ENCODE results near the gene FOXF2. TPM values are rescaled to one million over a fixed set of nuclear protein-coding genes. Genes with fewer than 3 reads are reported as not detected.

FOXF2 gene
- total and polyA plus RNA-seq, 2 donors (not counting 3 experiments of a cell fraction or from before 2014, with no cell fraction given): not detected

GRCh38 chr6:1394514-1395463, 5.4 kb downstream of the FOXF2 start:
- H3K4me2 ChIP-seq (ENCODE audit: insufficient read depth, low read length): no peak overlapping the region
- H3K9ac ChIP-seq (replicated peaks; ENCODE audit: extremely low read depth, insufficient read depth, low read length): no peak overlapping the region
- CTCF ChIA-PET: interaction anchor here (2.4 to 2.6 kb wide), 2 partner anchors 596 to 802 kb away, joined by 18 to 53 read pairs; no protein-coding TSS in a partner anchor
- no peaks in the 10 kb centered on the region for H3K79me2 ChIP-seq (ENCODE audit: control insufficient read depth, insufficient read depth, low read length)
- no peaks in the 10 kb centered on the region for H4K20me1 ChIP-seq (replicated peaks; ENCODE audit: control insufficient read depth, extremely low read depth, insufficient read depth, low read length)
- dilution Hi-C loops (cut with MboI; ENCODE audit: extremely low pct_ligation_motif_present, low sequenced_read_pairs): no loop called here
- H2AFZ ChIP-seq (ENCODE audit: low read depth, low read length): no peak overlapping the region
- intact Hi-C loops (cut with micrococcal nuclease): no loop called here
- POLR2A ChIA-PET: no interaction called here
- H3K9me1 ChIP-seq (replicated peaks; ENCODE audit: control insufficient read depth, extremely low read depth, insufficient read depth, low read length): no peaks in the 10 kb centered on the region
- H3K4me1 ChIP-seq (ENCODE audit: control insufficient read depth, extremely low read depth, insufficient read depth, low read length): no peaks in the 10 kb centered on the region
- BruUV-seq (replicated peaks): no TSS peak
- no peaks in the 10 kb centered on the region for H3K36me3 ChIP-seq (ENCODE audit: control insufficient read depth in 2 of 2, extremely low read depth in 1 of 2, insufficient read depth in 2 of 2, low read length in 2 of 2)
- H3K27ac ChIP-seq (ENCODE audit: insufficient read depth, low read depth, low read length): no peak overlapping the region
- TF ChIP-seq CTCF (IDR thresholded peaks at IDR 0.05; ENCODE audit: extremely low read depth in 1 of 2, insufficient read depth in 1 of 2, low read depth in 1 of 2, low read length in 2 of 2) (no peak), FOS (IDR thresholded peaks at IDR 0.05; ENCODE audit: borderline replicate concordance, insufficient read depth, low read length) (no peak), POLR2A (IDR thresholded peaks at IDR 0.05; ENCODE audit: low read depth, low read length) (no peak), GATA2 (IDR thresholded peaks at IDR 0.05; ENCODE audit: insufficient read depth, insufficient read length, low read depth, low read length) (no peak), MYC (IDR thresholded peaks at IDR 0.05; ENCODE audit: low read depth, low read length) (no peak), POLR2AphosphoS5 (IDR thresholded peaks at IDR 0.05; ENCODE audit: insufficient read depth, low read depth, low read length) (no peak), JUN (IDR thresholded peaks at IDR 0.05; ENCODE audit: borderline replicate concordance, insufficient read depth, insufficient read length, low read depth) (no peak), EZH2 (IDR thresholded peaks at IDR 0.05; ENCODE audit: borderline replicate concordance, low read depth, low read length, severe bottlenecking) (no peak), MAX (IDR thresholded peaks at IDR 0.05; ENCODE audit: insufficient read depth, insufficient read length) (no peak)
- no peaks in the 10 kb centered on the region for H3K9me3 ChIP-seq (replicated peaks; ENCODE audit: control insufficient read depth, insufficient read depth, low read length)
- FAIRE-seq (no peak), DNase-seq (ENCODE audit: low read depth, low spot score) (no peak)
- peaks cover 56 to 69% of the 10 kb centered on the region in 2 experiments for H3K27me3 ChIP-seq (ENCODE audit: control insufficient read depth in 2 of 2, insufficient read depth in 2 of 2, low read length in 2 of 2)
- H3K4me3 ChIP-seq (replicated peaks in 1 of 3; ENCODE audit: insufficient read depth in 1 of 3, low read depth in 1 of 3, low read length in 3 of 3): no peak overlapping the region
